DLD1 (cell line): ENCODE data around the gene KCTD2.
"Not testable (repeated sequence)": the region's sequence is repeated elsewhere in the genome, so short reads cannot be mapped to it uniquely, and the experiment has no call there.

ENCODE experiments used
- in situ Hi-C: cut with HindIII; loops from 2 replicates; pipeline ENCODE4 v1.10.0; 2017; ENCODE audit warnings: low sequenced_read_pairs

Gene KCTD2

GRCh38 chr17:75049057-75049456, 2.0 kb downstream of the KCTD2 start:
- in situ Hi-C loops = no loop called here

GRCh38 chr17:75049706-75050105, 2.7 kb downstream of the KCTD2 start:
- in situ Hi-C loops = no loop called here

DNA sequence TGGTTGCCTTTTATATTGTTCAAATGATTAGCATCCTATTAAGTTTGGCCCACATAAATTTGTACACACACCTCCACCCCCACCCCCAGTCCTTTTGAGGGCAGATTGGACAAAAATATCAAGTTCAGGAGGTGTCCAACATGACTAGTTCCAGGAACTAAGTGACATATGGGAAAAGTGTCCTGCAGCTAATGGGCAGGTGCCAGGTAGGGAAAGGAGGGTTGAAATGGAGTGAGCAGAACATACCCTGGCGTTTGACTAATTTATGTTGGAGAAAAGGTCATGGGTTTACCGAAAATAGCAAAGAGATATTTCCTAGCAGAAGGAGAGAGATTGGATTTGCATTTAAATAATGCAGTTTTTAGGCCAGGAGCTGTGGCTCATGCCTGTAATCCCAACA, 4.9 kb downstream of the KCTD2 start:
- in situ Hi-C loops = no loop called here

DNA sequence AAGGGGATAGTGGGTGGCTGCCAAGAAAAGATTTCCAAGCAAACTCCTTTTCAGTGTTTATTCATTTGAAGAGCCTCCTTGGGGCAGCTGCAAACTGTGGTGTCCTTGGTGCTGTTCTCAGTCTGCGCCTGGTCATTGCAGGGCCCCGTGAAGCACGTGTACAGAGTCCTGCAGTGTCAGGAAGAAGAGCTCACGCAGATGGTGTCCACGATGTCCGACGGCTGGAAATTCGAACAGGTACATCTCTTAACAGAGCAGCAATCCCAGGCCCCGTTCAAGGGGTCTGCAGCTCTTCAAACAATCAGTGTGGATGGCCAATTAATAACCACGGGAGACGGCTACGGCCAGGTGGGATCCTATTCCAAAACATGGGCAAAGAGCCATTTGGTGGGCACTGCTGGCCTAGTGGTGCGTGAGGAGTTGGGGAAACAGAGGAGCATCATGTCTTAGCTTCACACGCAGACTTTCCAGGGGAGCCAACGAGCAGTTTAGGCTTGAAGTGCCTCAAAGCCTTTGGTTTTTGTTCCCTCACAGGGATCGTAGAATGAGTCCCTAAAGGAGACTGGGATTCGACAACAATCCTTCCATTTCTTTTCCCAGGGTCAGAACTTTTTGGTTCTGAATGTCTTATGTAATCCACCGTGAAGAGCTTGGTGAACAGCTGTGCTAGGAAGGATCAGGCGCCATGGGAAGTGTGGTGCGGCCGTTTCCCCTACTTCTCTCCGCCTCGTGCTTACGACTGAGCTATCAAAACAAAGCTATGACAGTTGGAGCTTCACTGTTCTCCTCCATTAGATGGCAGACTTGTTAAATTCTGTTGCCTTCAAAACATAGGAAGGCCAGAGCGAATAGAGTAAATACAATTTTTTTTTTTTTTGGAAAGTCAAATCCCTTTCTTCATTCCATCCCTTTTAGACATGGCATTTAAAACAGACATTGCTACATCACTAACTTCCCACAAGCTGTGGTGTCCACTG, 12.6 kb downstream of the KCTD2 start:
- in situ Hi-C loops = no loop called here

- in situ Hi-C loops = no loop called here
Measured at GRCh38 chr17:75060434-75061054, 13.5 kb downstream of the KCTD2 start.

GRCh38 chr17:75061055-75061438, 14.0 kb downstream of the KCTD2 start:
- in situ Hi-C loops = no loop called here

- in situ Hi-C loops = no loop called here
Measured at GRCh38 chr17:75061618-75062017, 14.6 kb downstream of the KCTD2 start.

DNA sequence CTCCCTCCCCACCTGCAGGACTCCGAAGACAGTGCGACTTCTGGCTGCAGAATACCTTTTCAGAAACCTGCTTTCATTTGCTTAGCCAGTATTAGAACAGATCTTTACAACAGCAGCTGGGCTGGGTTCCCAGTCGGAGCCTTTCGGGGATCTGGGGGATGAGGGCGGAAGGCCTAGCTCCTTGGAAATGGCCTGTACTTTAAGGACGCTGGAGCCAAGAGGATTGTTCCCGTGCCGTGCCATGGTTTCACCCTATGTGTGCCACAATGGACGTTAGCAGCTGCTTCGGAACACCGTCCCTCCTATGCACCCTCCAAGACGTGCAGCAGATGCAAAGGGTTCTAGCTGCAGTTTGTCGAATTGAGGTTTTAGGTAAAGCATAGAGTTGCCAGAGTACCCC, 16.2 kb downstream of the KCTD2 start:
- in situ Hi-C loops = no loop called here

DNA sequence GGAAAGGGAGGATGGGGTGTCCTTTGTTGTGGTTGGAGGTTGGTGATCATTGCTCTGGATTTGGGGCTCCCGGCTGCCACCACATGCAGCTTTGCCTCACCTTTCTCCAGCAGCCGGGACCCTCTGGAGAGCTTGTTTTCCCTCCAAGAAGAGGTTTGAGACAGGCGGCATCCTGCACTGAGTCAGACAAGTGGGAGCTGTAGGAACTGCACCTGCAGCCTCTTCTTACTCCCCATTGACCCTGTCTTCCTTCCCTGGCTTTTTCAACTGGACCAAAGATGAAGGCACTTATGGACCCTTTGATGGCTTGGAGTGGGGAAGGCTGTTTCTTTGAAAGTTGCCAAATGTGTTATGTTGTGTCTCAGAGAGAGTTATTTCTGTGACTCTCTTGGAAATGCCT, 16.6 kb downstream of the KCTD2 start:
- in situ Hi-C loops = no loop called here

- in situ Hi-C loops = no loop called here
Measured at GRCh38 chr17:75064040-75064439, 17.0 kb downstream of the KCTD2 start.

GRCh38 chr17:75064460-75064859, 17.4 kb downstream of the KCTD2 start:
- in situ Hi-C loops = no loop called here

DNA sequence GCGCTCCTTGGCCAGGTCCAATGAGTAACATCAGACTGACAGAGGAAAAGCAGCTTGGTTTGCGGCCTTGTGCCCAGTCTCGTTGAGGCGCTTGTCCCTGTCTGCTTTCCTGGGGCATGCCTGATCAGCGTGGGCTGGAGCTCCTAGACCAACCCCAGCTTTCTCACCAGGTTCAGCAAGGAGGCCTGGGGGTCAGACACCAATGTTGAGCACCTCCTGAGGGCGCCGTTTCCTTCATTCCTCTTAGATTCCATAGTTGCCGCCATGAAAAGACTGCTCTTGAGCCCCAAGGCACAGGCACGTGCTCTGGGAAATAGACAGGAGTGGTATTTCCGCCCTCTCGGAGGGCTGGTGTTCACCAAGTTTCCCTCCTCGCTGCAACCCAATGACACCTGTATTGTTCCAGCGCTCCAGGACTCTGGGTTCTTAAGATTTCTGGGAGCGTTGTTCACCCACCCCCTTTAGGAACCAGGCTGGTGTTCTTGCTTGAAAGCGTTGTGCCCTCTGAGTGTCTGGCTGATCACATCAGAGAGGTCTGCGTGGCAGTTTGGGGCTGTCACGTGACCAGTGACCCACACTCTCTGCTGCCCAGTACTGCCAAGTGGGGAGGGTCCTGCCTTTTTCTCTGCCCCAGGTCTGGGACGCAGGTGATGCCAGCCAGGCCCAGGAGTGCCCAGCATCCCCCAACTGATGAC, 18.0 kb downstream of the KCTD2 start:
- in situ Hi-C loops = no loop called here

DNA sequence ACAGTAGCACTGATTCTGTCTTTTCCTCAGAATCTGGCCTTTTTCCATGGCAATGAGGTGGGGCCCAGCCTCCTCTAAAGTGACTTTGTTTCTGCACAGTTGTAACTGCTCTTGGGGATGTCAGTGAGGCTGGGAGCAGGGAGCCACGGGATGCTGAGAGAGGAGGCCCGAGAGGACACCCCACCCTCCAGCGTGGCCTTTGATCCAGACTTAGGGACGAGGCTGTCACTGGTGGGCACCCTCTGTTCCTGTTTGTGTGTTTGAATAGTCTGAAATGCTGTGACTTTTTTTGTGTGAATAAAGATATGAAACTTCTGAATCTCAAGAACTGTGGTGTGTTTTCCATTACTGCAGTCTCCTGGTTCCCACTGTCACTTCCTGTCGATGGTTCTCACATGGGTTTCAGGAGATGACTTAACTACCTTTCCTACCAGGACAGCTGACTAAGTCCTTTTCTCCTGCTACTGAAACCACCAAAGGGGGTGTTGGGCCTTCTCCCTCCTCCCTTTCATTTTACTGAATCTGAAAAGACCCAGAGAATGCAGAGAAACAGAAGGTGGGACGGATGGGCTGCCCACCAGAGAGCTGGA, 18.6 kb downstream of the KCTD2 start:
- in situ Hi-C loops = no loop called here

DNA sequence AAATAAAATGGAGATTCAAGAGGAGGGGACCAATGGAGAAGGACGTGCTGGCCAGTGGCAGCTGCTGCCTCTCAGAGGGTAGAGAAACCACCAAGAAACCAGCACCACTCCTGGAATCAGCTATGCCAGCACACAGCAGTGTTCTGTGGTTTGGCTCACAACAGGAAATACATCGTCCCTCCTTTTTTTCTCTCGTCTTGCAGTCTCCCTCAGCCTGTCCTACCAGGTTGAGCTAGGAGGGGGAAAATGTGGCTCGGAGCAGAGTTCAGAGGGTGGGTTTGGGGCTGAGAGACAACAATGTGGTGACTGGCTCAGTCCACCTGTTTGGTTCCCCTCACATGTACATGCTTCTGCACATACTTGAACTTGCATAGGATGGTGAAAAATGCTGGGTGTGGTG, 20.8 kb downstream of the KCTD2 start:
- in situ Hi-C loops = no loop called here

GRCh38 chr17:75068750-75069149, 21.7 kb downstream of the KCTD2 start:
- in situ Hi-C loops = no loop called here

DNA sequence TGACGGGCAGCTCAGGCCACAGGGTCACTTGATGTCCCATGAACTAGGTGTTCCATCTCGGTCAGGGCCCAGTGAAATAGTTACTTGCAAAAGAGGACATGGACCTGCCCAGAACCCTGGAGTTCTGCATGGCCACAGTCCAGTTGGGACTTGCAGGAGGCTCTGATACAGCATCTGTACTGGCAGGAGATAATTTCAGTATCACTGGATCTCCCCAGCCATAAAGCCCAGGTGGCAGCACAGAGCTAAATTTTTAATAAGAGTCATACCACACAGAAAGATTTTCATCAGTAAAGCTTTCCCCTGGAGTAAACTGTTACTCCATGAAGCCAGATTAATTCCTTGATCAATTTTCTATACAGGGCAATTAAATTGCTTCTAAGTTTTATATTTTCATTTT, 22.8 kb downstream of the KCTD2 start:
- in situ Hi-C loops = no loop called here

DNA sequence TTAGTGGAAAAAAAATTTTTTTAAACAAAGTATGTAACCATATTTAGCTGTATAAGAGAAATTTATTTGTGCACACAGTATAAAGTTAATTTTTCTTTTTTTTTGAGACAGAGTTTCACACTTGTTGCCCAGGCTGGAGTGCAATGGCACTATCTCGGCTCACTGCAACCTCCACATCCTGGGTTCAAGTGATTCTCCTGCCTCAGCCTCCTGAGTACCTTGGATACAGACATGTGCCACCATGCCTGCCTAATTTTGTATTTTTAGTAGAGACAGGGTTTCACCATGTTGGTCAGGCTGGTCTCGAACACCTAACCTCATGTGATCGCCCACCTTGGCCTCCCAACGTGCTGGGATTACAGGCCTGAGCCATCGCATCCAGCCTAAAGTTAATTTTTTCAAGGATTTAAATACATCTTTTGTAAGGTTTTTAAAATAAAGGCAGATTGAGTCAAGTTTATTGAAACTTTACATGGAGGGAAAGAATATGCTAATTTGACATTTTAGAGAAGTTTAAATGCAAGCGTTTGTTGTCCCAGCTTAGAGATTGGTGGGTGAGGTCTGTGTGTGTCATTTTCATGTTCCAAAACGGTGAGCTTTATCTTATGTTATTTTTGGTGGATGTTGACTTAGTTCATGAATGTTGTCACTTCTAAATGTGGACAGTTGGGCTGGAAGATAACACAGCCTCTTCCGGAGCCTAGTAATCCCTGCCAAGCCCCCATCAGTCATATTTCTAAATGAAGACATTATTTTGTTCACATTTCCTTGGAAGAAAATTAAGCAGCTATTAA, 24.6 kb downstream of the KCTD2 start:
- in situ Hi-C loops = not testable (repeated sequence)

DNA sequence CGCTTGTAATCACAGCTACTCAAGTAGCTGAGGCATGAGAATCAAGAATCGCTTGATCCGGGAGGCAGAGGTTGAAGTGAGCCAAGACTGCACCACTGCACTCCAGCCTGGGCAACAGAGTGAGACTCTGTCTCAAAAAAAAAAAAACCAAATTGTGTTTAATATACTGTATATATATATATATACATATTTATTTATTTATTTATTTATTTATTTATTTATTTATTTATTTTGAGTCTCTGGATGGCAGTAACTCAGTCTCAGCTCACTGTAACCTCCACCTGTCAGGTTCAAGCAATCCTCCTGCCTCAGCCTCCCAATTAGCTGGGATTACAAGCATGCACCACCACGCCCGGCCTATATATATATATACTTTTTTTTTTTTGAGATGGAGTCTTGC, 25.9 kb downstream of the KCTD2 start:
- in situ Hi-C loops = not testable (repeated sequence)

GRCh38 chr17:75073618-75074047, 26.6 kb downstream of the KCTD2 start:
- in situ Hi-C loops = no loop called here

- in situ Hi-C loops = no loop called here
Measured at GRCh38 chr17:75074532-75074931, 27.5 kb downstream of the KCTD2 start.
